HL-60 (cell line): ENCODE data around the gene ISG15.

ENCODE experiments used
- GABPA ChIP-seq: IDR thresholded peaks from 2 replicates; pipeline ENCODE4 v1.6.1; 2012; ENCODE audit warnings: low read depth
- POLR2AphosphoS5 ChIP-seq: IDR thresholded peaks from 2 replicates; pipeline ENCODE4 v1.6.1; 2012; ENCODE audit warnings: low read depth
- TF ChIP-seq, protein P1 (sequence below): IDR thresholded peaks from one replicate; pipeline ENCODE4 v1.5.1; 2011; ENCODE audit warnings: low read length, control low read depth, inconsistent platforms; ENCODE audit not compliant: insufficient read depth
- TF ChIP-seq, protein P2 (sequence below): IDR thresholded peaks from 2 replicates; pipeline ENCODE4 v1.6.1; 2012; ENCODE audit warnings: low read depth; ENCODE audit not compliant: insufficient replicate concordance

- TF ChIP-seq, protein P1, sequence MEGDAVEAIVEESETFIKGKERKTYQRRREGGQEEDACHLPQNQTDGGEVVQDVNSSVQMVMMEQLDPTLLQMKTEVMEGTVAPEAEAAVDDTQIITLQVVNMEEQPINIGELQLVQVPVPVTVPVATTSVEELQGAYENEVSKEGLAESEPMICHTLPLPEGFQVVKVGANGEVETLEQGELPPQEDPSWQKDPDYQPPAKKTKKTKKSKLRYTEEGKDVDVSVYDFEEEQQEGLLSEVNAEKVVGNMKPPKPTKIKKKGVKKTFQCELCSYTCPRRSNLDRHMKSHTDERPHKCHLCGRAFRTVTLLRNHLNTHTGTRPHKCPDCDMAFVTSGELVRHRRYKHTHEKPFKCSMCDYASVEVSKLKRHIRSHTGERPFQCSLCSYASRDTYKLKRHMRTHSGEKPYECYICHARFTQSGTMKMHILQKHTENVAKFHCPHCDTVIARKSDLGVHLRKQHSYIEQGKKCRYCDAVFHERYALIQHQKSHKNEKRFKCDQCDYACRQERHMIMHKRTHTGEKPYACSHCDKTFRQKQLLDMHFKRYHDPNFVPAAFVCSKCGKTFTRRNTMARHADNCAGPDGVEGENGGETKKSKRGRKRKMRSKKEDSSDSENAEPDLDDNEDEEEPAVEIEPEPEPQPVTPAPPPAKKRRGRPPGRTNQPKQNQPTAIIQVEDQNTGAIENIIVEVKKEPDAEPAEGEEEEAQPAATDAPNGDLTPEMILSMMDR = no peak
- no peak for TF ChIP-seq POLR2AphosphoS5
- TF ChIP-seq, protein P2, sequence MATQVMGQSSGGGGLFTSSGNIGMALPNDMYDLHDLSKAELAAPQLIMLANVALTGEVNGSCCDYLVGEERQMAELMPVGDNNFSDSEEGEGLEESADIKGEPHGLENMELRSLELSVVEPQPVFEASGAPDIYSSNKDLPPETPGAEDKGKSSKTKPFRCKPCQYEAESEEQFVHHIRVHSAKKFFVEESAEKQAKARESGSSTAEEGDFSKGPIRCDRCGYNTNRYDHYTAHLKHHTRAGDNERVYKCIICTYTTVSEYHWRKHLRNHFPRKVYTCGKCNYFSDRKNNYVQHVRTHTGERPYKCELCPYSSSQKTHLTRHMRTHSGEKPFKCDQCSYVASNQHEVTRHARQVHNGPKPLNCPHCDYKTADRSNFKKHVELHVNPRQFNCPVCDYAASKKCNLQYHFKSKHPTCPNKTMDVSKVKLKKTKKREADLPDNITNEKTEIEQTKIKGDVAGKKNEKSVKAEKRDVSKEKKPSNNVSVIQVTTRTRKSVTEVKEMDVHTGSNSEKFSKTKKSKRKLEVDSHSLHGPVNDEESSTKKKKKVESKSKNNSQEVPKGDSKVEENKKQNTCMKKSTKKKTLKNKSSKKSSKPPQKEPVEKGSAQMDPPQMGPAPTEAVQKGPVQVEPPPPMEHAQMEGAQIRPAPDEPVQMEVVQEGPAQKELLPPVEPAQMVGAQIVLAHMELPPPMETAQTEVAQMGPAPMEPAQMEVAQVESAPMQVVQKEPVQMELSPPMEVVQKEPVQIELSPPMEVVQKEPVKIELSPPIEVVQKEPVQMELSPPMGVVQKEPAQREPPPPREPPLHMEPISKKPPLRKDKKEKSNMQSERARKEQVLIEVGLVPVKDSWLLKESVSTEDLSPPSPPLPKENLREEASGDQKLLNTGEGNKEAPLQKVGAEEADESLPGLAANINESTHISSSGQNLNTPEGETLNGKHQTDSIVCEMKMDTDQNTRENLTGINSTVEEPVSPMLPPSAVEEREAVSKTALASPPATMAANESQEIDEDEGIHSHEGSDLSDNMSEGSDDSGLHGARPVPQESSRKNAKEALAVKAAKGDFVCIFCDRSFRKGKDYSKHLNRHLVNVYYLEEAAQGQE = no peak
- TF ChIP-seq GABPA = no peak
Measured at GRCh38 chr1:1024149-1024770, 11.0 kb downstream of the ISG15 start.
